Right renal cortex interstitium (tissue), 3 donors: Measurements from ENCODE around the gene DUSP5. TPM values are rescaled to one million over a fixed set of nuclear protein-coding genes. Genes with fewer than 3 reads are reported as not detected.

Experiments used
- DNase-seq, 3 donors: peaks; one replicate each; pipeline ENCODE4 v3.0.0-alpha.2; 2013; ENCODE audit warnings: low read depth in 3 of 3, low spot score in 2 of 3
- polyA plus RNA-seq, 3 donors: library from polyadenylated mRNA; unstranded; fragments of 120-200 nt; gene quantifications; one replicate each; pipeline ENCODE4 v1.2.1, GENCODE V29; 2013; ENCODE audit not compliant: insufficient read length in 3 of 3

The DUSP5 gene
- polyA plus RNA-seq, 3 donors, result 12.8 to 14.4 (median 13.1) TPM

GRCh38 chr10:110480387-110480786 is 17.3 kb upstream of the DUSP5 start:
- DNase-seq, result no peak

GRCh38 chr10:110481919-110482318 is 15.8 kb upstream of the DUSP5 start:
- no peak for DNase-seq

DNA sequence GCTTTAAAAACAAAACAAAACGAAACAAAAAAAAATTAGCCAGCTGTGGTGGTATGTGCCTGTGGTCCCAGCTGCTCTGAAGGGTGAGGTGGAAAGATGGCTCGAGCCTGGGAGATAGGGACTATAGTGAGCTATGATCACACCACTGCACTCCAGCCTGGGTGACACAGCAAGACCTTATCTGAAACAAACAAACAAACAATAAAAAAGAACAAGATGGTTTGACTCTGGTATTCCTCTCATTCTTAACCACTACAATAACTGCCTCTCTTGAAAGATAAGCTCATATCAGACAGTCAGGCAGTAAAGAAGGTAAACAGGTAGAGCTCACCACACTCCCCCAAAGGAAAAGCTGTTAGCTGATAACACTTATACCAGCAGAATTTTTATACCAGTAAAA is 14.1 kb upstream of the DUSP5 start:
- DNase-seq, result no peak

DNA sequence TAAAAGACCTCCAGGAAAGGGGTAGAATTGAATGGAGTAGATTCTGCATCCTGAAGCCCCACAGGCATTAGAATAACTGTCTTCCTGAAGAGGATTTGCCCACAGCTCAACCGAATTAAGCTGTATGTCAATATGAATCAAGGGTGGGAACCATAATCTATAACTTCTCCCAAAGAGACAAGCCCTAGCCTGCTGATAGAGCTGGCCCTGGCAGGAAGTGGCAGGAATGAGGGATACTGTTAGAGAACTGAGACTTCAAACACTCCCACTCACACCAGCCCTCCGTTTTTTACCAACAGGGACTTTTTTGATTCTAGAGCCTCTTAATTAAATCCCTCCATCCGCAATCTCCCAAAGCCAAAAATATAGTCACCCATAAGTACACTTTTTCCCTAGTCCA is 12.2 kb upstream of the DUSP5 start:
- DNase-seq, result no peak

DNA sequence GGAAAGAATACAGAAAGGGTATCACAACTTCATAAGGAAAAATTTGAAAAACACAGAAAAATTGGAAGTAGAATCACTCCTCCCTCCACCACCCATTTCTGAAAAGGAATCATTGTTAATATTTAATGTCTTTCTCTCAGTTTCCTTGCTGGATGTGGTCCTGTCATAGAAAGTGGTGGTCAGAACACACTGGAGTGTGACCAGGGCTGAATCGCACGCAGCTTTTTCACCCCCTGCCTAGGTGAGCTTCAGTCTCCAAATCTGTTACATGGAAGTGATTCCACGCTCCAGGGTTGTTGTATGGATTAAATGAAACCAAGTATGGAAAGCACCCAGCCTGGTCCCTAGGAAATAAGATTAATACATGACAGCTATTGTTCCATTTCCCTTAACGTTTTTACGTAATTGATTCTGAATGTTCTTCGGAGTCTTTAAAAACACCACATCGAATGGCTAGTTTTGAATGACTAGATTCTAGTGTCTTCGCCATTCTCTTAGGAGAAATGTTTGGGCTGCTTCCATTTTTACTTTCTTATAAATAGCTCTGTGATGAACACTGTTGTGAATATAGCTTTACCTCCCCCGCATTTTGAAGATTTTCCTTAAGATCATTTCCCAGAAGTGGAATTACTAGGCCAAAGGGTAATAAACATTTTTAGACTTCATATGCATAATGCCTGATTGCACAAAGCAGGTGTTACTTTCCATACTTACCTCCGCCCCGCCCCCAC is 10.9 kb upstream of the DUSP5 start:
- no peak for DNase-seq

GRCh38 chr10:110487411-110488331 is 10.0 kb upstream of the DUSP5 start:
- DNase-seq, result no peak

DNA sequence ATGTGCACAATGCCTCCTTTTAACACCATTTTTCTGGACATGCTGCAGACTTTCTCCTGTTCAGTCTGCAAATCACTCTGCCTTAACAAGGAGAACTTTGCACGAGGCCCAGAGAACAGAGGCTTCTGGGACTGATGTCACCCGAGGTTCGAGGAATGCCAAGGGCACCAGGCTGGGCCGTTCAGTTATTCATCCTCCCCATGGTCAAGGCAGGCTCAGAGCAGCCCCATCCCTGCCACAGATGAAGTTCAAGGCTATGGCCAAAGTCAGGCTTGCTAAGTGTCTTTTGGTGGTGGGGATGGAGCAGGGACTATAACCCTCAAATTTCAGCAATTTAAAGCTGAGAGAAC is 9.4 kb upstream of the DUSP5 start:
- DNase-seq, result no peak

DNA sequence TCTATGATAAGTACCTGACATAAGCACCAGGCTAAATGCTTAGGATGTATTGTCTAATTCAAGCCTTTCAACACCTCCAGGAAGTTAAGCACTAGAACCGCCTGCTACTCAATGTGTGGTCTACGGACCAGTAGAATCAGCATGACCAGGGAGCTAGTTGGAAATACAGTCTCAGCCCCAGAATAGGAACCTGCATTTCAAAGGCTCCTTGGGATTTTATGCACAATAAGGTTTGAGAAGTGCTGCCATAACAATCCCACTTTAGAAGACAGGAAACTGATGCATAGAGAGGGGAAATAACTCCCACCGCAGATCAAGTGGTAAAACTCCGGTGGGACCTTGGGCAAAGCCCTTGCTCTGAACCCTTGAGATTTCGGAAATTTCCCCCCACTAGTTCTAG is 8.8 kb upstream of the DUSP5 start:
- no peak for DNase-seq

DNA sequence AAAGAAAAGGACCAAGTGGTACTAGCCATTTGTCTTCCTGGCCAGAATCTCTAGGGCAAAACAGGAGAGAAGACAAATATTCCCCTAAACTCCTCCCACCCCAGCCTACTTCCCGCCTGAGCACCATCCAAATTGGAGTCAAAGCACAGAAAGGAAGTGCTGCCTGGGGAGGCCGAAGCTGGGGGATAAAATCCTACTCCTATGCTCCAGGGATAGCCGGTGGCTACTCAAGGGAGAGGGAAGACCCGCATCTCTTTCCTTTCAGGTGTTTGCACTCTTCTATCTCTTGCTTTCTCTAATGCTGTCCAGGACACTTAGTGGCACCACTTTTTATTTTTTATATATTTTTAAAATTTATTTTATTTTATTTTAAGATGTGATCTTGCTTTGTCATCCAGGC is 7.1 kb upstream of the DUSP5 start:
- no peak for DNase-seq

GRCh38 chr10:110491346-110491745 is 6.4 kb upstream of the DUSP5 start:
- DNase-seq, result no peak

GRCh38 chr10:110492069-110492822 is 5.5 kb upstream of the DUSP5 start:
- no peak for DNase-seq

DNA sequence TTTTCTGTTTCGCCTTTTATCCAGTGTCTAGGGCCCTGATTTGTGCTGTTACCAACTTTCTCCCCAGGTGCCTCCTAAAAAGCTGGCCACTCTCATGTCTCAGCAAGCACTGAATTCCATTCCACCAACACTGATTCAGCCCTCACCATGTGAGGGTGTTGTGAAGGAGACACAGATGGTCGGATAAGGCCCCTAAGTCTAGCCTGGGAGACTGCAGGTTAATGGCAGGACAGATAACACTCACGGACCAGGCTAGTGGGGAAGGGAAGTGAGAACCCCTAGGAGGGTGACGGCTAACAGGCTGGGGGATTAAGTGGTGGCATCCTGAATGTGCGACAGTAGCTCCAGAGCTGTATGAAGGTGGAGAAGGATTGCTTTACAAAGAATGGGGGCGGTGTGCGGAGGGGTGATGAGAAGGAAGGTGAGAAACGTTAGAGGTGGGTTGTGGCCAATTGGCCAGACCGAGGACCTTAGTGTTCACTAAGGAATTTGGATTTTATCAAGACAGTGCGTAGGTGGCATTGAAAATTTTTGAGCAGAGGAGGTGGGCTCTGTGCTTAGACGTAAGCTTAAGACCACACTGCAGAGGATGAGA is 3.8 kb upstream of the DUSP5 start:
- no peak for DNase-seq

DNA sequence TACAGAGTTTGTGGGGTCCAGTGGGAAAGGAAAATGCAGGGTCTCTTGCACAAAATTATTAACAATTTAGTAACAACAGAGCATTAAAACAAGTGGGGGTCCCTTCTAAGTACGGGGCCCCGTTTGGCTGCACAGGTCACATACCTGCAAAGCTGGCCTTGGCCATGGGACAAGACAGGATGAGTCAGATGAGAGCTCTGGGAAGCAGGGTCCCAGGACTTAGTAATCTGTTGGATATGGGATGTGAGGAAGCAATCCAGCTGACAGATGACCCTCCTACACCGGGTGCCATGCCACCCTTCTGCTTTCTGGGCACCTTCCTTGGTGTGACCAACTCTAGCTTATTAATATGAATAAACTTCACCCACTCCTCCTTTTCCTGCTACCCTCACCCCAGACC is 3.2 kb upstream of the DUSP5 start:
- DNase-seq, result no peak

GRCh38 chr10:110495731-110496552 is 1.8 kb upstream of the DUSP5 start:
- DNase-seq, result no peak

GRCh38 chr10:110496553-110497437 is 912 bp upstream of the DUSP5 start:
- no peak for DNase-seq

- DNase-seq, result no peak
Observed at GRCh38 chr10:110498087-110498981, 627 bp downstream of the DUSP5 start.

DNA sequence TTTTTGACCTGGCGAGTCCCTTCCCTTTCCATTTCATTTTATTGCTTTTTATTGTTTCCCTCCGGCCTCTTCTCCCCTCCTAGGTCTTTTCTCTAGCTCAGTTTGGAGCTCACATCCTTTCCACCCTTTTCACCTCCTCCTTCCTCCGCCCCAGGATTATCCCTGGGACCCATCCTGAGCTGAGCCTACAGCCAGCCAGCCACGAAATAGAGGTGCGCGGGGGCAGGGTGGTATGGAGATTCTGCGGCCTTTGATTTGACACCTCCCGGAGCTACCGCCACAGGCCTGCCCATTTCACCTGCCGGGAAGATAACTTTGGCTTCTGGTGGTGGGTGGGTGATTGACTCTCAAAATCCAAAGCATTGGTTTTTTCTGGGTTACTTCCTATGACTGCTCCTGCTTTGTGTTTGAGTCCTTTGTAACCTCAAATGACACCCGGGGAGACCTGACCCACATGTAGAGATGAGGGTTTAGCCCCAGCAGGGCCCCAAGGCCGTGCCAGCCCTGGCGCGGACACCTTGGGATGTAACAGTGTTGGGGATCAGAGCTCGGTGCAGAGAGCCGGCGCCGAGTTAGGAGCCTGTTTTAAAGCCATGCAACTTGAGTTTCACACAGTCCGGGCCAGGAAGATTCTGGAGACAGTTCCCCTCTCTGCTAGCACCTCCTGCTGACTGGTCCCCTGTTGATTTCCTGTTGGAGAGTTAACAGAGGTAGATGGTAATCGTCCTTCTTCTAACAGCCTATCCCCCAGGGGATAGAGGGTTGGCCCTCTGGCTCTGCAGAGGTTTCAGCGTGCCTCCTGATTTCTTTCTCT is 1.5 kb downstream of the DUSP5 start:
- no peak for DNase-seq
